Measurements from ENCODE around the gene SSH2.
A peak's percentile ranks its signal among the peaks of the same experiment; 100 is the strongest.
"Not testable (repeated sequence)": the region's sequence is repeated elsewhere in the genome, so short reads cannot be mapped to it uniquely, and the experiment has no call there.

SSH2 gene

DNA sequence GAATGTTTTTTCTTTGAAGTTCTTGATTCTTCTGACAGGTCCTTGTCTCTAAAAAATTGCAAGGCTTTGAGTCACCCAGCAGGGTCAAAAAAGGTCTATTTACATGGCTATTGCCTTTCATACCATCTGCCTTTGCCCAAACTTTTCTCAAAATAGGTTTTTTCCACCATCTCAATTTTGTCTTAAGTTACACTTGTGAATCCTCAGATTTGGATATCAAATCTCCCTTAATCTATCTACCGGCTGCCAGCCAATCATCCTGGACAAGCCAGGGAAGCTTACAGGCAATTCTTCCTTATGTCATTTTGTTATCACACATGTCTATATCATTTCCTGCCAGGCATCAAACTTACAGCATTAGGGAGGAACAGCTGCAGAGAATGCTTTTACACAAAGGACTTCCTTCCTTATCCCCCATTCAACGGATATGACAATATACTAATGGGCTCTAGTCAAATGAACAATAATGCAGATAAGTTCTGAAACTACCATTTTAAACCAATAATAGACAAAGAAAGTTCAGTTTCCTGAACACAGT is 203.2 kb downstream of the SSH2 start:
- ATAC-seq, result peak; percentile 70
- TF ChIP-seq TCF4 (CRISPR knock-in tag; IDR thresholded peaks at IDR 0.05; ENCODE audit: borderline replicate concordance), result peak; percentile 74; the same call in 1 of the 2 replicates
- no peak for TF ChIP-seq ZNF565 (CRISPR knock-in tag; conservative IDR thresholded peaks at IDR 0.05; ENCODE audit: low read depth)
- TF ChIP-seq ISL1 (CRISPR knock-in tag; IDR thresholded peaks at IDR 0.05), result 0 out of 2 replicates have a peak, but pooled peaks have one; percentile 33
- TF ChIP-seq TOX (CRISPR knock-in tag; IDR thresholded peaks at IDR 0.05; ENCODE audit: borderline replicate concordance), result no peak
- TF ChIP-seq TSHZ2 (CRISPR knock-in tag; IDR thresholded peaks at IDR 0.05), result peak; percentile 93

DNA sequence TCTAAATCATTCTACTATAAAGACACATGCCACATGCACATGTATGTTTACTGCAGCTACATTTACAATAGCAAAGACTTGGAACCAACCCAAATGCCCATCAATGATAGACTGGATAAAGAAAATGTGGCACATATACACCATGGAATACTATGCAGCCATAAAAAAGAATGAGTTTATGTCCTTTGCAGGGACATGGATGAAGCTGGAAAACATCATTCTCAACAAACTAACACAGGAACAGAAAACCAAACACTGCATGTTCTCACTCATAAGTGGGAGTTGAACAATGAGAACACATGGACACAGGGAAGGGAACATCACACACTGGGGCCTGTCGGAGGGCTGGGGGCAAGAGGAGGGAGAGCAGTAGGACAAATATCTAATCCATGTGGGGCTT is 204.6 kb downstream of the SSH2 start:
- 0 out of 2 replicates have a peak, but pooled peaks have one; percentile 20 for TF ChIP-seq ZNF8 (CRISPR knock-in tag; IDR thresholded peaks at IDR 0.05)
- ATAC-seq, result not testable (repeated sequence)

DNA sequence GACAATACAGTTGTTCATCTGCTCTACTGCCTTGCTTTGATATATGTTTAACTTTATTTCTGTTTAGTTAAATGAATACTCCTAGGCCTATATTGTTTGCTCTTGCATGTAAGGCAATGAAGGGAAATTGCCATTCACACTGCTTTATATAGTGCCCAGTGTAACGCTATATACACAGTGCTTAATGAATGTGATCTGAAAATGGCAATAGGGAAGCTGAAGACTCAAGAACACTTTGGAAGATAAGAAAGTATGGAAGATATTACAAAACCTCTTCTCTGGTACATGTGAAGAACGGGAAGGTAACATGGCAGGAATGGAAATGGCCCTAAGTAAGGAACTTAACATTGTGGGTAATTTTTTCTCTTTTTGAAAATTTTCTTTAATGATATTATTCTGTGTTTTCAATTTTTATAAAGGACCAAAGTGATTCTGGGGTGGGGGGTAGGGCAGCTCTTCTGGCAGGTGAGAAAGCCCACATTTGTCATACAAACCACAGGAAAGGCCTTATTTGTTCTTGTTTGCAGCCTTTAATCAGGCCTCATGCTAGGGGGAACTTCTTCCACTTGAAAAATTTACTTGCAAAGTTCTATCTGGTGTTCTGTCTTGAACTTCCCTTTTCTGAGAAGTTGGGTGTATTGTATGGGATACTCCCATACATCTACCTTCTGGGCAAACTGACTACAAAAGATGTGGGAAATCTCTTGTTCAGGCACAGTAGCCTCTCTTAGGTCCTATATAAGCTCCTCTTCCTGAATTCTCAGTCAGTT is 206.6 kb downstream of the SSH2 start:
- TF ChIP-seq CSDC2 (CRISPR knock-in tag; IDR thresholded peaks at IDR 0.05), result no peak
- no peak for TF ChIP-seq ZFP30 (CRISPR knock-in tag; IDR thresholded peaks at IDR 0.05)
- TF ChIP-seq ISL1 (CRISPR knock-in tag; IDR thresholded peaks at IDR 0.05), result no peak
- no peak for TF ChIP-seq BACH2 (CRISPR knock-in tag; IDR thresholded peaks at IDR 0.05; ENCODE audit: borderline replicate concordance)
- TF ChIP-seq TCF4 (CRISPR knock-in tag; IDR thresholded peaks at IDR 0.05; ENCODE audit: borderline replicate concordance), result no peak
- TF ChIP-seq PATZ1 (CRISPR knock-in tag; IDR thresholded peaks at IDR 0.05; ENCODE audit: borderline replicate concordance), result no peak
- TF ChIP-seq ZFP3 (CRISPR knock-in tag; IDR thresholded peaks at IDR 0.05), result no peak
- no peak for TF ChIP-seq GLIS3 (CRISPR knock-in tag; IDR thresholded peaks at IDR 0.05)
- TF ChIP-seq ZNF70 (CRISPR knock-in tag; IDR thresholded peaks at IDR 0.05), result no peak

GRCh38 chr17:29722411-29723198 is 207.4 kb downstream of the SSH2 start:
- ATAC-seq, result peak; percentile 67; the same call in 2 of the 3 replicates

More for the DNA sequence above, 206.6 kb downstream of the SSH2 start:
- no peak for ATAC-seq

DNA sequence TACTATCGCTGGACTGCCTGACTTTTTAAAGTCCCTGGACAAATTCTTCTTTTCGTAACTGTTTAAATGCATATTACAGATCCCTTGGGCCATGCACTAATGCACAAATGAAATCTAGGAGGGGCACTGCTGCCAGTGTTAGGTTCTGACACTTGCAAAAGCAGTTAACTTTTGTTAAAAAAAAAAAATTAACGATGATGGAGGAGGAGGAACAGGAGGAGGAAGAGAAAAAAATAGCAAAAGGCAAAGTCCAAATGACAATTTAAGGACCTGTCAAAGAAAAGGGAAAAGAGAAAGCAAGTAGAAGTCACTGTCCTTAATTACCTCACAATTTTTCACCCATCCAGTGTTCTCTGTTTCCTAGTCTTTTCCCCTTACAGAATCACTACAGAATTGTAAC is 209.5 kb downstream of the SSH2 start:
- ATAC-seq, result no peak
- TF ChIP-seq ISL1 (CRISPR knock-in tag; IDR thresholded peaks at IDR 0.05) (no peak), ESRRG (CRISPR knock-in tag; IDR thresholded peaks at IDR 0.05) (no peak), ZNF8 (CRISPR knock-in tag; IDR thresholded peaks at IDR 0.05) (no peak), ZC3H10 (CRISPR knock-in tag; IDR thresholded peaks at IDR 0.05) (no peak), ZNF70 (CRISPR knock-in tag; IDR thresholded peaks at IDR 0.05) (no peak), CSDC2 (CRISPR knock-in tag; IDR thresholded peaks at IDR 0.05) (no peak), GLIS3 (CRISPR knock-in tag; IDR thresholded peaks at IDR 0.05) (no peak), BACH2 (CRISPR knock-in tag; IDR thresholded peaks at IDR 0.05; ENCODE audit: borderline replicate concordance) (no peak), TOX (CRISPR knock-in tag; IDR thresholded peaks at IDR 0.05; ENCODE audit: borderline replicate concordance) (no peak), PATZ1 (CRISPR knock-in tag; IDR thresholded peaks at IDR 0.05; ENCODE audit: borderline replicate concordance) (no peak), TSHZ2 (CRISPR knock-in tag; IDR thresholded peaks at IDR 0.05) (no peak), ARNTL (CRISPR knock-in tag; IDR thresholded peaks at IDR 0.05; ENCODE audit: borderline replicate concordance, low read depth) (no peak)
- TF ChIP-seq, protein P1, sequence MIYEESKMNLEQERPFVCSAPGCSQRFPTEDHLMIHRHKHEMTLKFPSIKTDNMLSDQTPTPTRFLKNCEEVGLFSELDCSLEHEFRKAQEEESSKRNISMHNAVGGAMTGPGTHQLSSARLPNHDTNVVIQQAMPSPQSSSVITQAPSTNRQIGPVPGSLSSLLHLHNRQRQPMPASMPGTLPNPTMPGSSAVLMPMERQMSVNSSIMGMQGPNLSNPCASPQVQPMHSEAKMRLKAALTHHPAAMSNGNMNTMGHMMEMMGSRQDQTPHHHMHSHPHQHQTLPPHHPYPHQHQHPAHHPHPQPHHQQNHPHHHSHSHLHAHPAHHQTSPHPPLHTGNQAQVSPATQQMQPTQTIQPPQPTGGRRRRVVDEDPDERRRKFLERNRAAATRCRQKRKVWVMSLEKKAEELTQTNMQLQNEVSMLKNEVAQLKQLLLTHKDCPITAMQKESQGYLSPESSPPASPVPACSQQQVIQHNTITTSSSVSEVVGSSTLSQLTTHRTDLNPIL (CRISPR knock-in tag; IDR thresholded peaks at IDR 0.05; ENCODE audit: low read depth), result no peak

More at GRCh38 chr17:29722411-29723198, 207.4 kb downstream of the SSH2 start:
- TF ChIP-seq ZNF565 (CRISPR knock-in tag; conservative IDR thresholded peaks at IDR 0.05; ENCODE audit: low read depth) (no peak), SNAI2 (CRISPR knock-in tag; IDR thresholded peaks at IDR 0.05) (no peak), ZNF70 (CRISPR knock-in tag; IDR thresholded peaks at IDR 0.05) (no peak)
